ENCODE measurements around the gene GPBP1. TPM values are rescaled to one million over a fixed set of nuclear protein-coding genes. Genes with fewer than 3 reads are reported as not detected.

The GPBP1 gene
- total and polyA plus RNA-seq, 2 of the 4 experiments (the other 2 are of a cell fraction) = 24.3 to 29.2 TPM

- Histone ChIP-seq H3K79me1 (ENCODE audit: low read depth in 1 of 2, low read length in 2 of 2) (no peaks in the 10 kb centered on the region), H3K56ac (ENCODE audit: extremely low read depth, insufficient read depth, low read length) (0 out of 2 replicates have a peak overlapping the region, but pooled peaks have one; percentile 10), H3K9ac (ENCODE audit: low read depth, low read length) (no peak overlapping the region), H3K4me2 (ENCODE audit: low read depth, low read length) (peak overlapping the region; percentile 54; the same call in 1 of the 2 replicates), H3K4ac (ENCODE audit: low read depth, low read length) (peak overlapping the region; percentile 73), H3K14ac (replicated peaks; ENCODE audit: low read depth, low read length) (peak overlapping the region; percentile 73), H3K36me3 (ENCODE audit: control insufficient read depth, insufficient read depth, low read length) (no peaks in the 10 kb centered on the region), H2AK9ac (replicated peaks; ENCODE audit: low read depth, low read length, poor library complexity) (no peak overlapping the region), H2BK20ac (ENCODE audit: low read depth, low read length) (peak overlapping the region; percentile 98; the same call in 1 of the 2 replicates), H3K23ac (ENCODE audit: low read depth, low read length) (peak overlapping the region; percentile 12; the same call in 1 of the 2 replicates), H4K20me1 (ENCODE audit: insufficient read depth, low read length) (no peaks in the 10 kb centered on the region), H3K9me1 (ENCODE audit: insufficient read depth, low read length) (peaks cover 8% of the 10 kb centered on the region; the same call in 1 of the 2 replicates), H3K27ac (ENCODE audit: insufficient read depth, low read length) (peak overlapping the region; percentile 74; the same call in 1 of the 2 replicates), H2BK5ac (ENCODE audit: low read depth, low read length, poor library complexity, severe bottlenecking) (no peak overlapping the region), H4K8ac (ENCODE audit: low read depth in 2 of 2, low read length in 2 of 2) (peak overlapping the region; percentile 66 to 76; a peak in 1 of 4 replicates), H4K91ac (ENCODE audit: insufficient read depth, low read depth, low read length) (peak overlapping the region; percentile 90; the same call in 1 of the 2 replicates), H2BK120ac (ENCODE audit: low read depth, low read length) (peak overlapping the region; percentile 94), H2BK15ac (ENCODE audit: low read depth, low read length) (peak overlapping the region; percentile 76; the same call in 2 of the 3 replicates), H3K4me1 (ENCODE audit: control insufficient read depth, insufficient read depth, low read length) (peaks cover 11% of the 10 kb centered on the region), H3K18ac (ENCODE audit: low read depth, low read length) (peak overlapping the region; percentile 81; the same call in 1 of the 2 replicates), H3K27me3 (ENCODE audit: control insufficient read depth, insufficient read depth, low read length) (no peaks in the 10 kb centered on the region), H2AK5ac (ENCODE audit: low read depth, low read length) (0 out of 2 replicates have a peak overlapping the region, but pooled peaks have one; percentile 95), H4K5ac (ENCODE audit: low read depth, low read length) (peak overlapping the region; percentile 60; the same call in 1 of the 2 replicates), H2AFZ (replicated peaks; ENCODE audit: low read length, poor library complexity) (no peak overlapping the region), H3K4me3 (ENCODE audit: insufficient read depth, low read depth, low read length) (no peak overlapping the region), H3K9me3 (ENCODE audit: control insufficient read depth, insufficient read depth, low read length) (peaks cover 9% of the 10 kb centered on the region; the same call in 1 of the 2 replicates)
- intact Hi-C loops (cut with micrococcal nuclease) = no loop called here
- TF ChIP-seq POLR2A (IDR thresholded peaks at IDR 0.05; ENCODE audit: low read depth, low read length) (no peak), MAFK (IDR thresholded peaks at IDR 0.05; ENCODE audit: low read depth, low read length) (no peak), FOS (IDR thresholded peaks at IDR 0.05; ENCODE audit: low read depth, low read length) (no peak), CHD1 (IDR thresholded peaks at IDR 0.05; ENCODE audit: low read depth, low read length) (no peak), USF2 (IDR thresholded peaks at IDR 0.05; ENCODE audit: low read depth, low read length) (no peak), SMC3 (IDR thresholded peaks at IDR 0.05; ENCODE audit: low read depth, low read length) (no peak), NFE2L2 (IDR thresholded peaks at IDR 0.05; ENCODE audit: low read depth, low read length) (no peak), MAZ (IDR thresholded peaks at IDR 0.05; ENCODE audit: borderline replicate concordance, low read depth, low read length) (no peak), MXI1 (IDR thresholded peaks at IDR 0.05; ENCODE audit: borderline replicate concordance, low read depth, low read length) (no peak), CTCF (conservative IDR thresholded peaks at IDR 0.05; ENCODE audit: low read depth, low read length) (no peak), BHLHE40 (IDR thresholded peaks at IDR 0.05; ENCODE audit: low read depth, low read length) (no peak), RAD21 (IDR thresholded peaks at IDR 0.05; ENCODE audit: low read length) (no peak), RCOR1 (IDR thresholded peaks at IDR 0.05; ENCODE audit: insufficient replicate concordance, low read length) (no peak), CEBPB (IDR thresholded peaks at IDR 0.05; ENCODE audit: low read depth, low read length) (no peak)
- TF ChIP-seq, protein P1, sequence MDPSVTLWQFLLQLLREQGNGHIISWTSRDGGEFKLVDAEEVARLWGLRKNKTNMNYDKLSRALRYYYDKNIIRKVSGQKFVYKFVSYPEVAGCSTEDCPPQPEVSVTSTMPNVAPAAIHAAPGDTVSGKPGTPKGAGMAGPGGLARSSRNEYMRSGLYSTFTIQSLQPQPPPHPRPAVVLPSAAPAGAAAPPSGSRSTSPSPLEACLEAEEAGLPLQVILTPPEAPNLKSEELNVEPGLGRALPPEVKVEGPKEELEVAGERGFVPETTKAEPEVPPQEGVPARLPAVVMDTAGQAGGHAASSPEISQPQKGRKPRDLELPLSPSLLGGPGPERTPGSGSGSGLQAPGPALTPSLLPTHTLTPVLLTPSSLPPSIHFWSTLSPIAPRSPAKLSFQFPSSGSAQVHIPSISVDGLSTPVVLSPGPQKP (IDR thresholded peaks at IDR 0.05; ENCODE audit: borderline replicate concordance, low read depth, low read length) = no peak
- in situ Hi-C loops (cut with MboI; ENCODE audit: low sequenced_read_pairs) = no loop called here
- no peak for DNase-seq
- POLR2A ChIA-PET (ENCODE audit: unreplicated experiment) = no interaction called here
- BruUV-seq (replicated peaks) = no TSS peak
- no peak for ATAC-seq (ENCODE audit: low read depth)
- no CpG with 5 or more reads among the region's 2 CpGs for WGBS, 2 experiments (ENCODE audit: extremely low coverage in 2 of 2, insufficient read length in 1 of 2)
- dilution Hi-C loops (cut with HindIII; ENCODE audit: low sequenced_read_pairs, unreplicated experiment) = no loop called here
- CTCF ChIA-PET = interaction anchor here (0.5 kb wide), 1 partner anchor 1505 kb away, joined by 7 read pairs; no protein-coding TSS in a partner anchor
These were observed 131.1 kb downstream of the GPBP1 start for GRCh38 chr5:57304931-57305330.
